Epithelial cell of prostate (primary cell): ENCODE measurements around the gene MYL7.

Source experiments
- DNase-seq: peaks from one replicate; pipeline ENCODE4 v3.0.0-alpha.2; 2011; ENCODE audit warnings: low read depth, low spot score
- H3K27ac ChIP-seq: fragments of 450-650 bp; 2 replicates; pipeline ENCODE4 v1.5.1; 2017; ENCODE audit warnings: mild to moderate bottlenecking

MYL7 gene

GRCh38 chr7:44103923-44104859 is 36.9 kb downstream of the MYL7 start, which contains the start of gene AEBP1:
Gene AEBP1 (plus strand): TSS chr7:44104345. CDS start chr7:44104666, 321 bp downstream.
- no peak for DNase-seq
- H3K27ac ChIP-seq = no peak within 1 kb of the TSS

DNA sequence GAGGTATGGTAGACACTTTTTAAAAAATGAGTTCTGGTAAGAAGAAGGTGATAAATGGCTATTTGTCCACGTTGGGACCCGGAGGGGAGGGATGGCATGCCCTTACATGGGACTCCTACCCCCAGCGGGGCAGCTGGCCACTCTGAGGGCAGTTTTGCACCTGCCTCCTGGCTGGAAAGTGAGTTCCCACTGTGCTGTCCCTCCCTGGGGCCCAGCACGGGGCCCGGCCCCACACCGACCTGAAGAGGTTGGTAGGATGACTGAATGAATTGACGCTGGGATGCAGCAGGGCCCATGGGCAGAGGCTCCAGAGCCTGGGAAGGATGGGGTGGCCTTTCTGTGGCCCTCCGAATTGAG is 37.6 kb downstream of the MYL7 start:
- H3K27ac ChIP-seq = no peak overlapping the region
- DNase-seq = no peak

DNA sequence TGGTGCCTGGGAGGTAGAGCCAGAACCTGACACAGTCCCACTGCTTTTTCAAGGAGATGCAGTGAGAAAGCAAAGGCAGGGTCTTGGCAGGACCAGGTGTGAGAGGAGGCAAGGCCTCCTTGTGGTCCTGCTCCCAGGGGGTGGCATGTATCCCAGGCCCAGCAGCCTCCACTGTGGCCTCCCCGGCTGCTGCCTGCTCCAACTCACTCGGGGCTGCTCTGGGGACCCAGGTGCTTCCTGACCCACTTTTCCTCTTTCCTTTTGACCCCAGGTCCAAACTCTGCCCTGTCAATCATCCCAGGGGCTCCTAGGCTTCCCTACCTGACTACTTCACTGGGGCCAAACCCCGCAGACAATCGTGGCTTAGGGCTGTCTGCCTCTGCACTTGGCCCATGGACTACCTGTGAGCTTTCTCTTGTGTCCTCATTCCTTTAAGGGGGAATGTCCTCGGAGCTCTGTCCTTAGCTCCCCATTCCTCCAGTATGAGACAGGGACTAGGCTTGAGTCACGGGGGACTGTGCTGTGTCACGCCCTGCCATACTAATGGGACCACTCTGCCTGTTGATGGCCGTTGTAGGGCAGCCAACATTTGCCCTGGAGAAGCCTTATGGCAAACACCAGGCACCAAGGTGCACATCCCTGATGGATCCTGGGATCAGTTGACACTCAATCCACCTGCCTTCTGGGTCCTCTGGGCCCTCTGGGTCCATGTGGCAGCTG is 38.1 kb downstream of the MYL7 start:
- H3K27ac ChIP-seq = no peak overlapping the region
- DNase-seq = no peak

- H3K27ac ChIP-seq = no peak overlapping the region
- DNase-seq = no peak
Measured at GRCh38 chr7:44101966-44102845, 38.9 kb downstream of the MYL7 start.

GRCh38 chr7:44101303-44101965 is 39.7 kb downstream of the MYL7 start:
- DNase-seq = no peak
- H3K27ac ChIP-seq = no peak overlapping the region

- H3K27ac ChIP-seq = no peak overlapping the region
- DNase-seq = no peak
Measured at GRCh38 chr7:44100458-44101302, 40.5 kb downstream of the MYL7 start.

DNA sequence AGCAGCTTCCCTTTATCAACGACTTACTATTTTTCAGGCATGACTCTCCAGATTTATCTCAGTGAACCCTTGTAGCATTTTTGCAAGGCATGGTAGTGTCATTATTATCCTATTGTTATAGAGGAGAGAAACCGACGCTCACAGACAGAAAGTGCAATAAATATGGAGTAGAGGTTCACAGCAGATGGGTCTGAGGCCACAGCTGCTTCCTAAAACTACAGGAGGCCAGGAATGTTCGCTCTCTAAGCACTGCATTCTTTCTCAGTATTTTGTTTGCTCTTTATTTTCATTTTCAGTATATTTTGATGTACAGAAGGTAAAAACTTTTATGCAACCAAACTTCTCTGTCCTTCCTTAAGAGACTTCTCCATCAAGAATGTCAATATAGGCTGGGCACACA is 41.5 kb downstream of the MYL7 start:
- no peak overlapping the region for H3K27ac ChIP-seq
- no peak for DNase-seq

GRCh38 chr7:44098092-44099068 is 42.8 kb downstream of the MYL7 start:
- H3K27ac ChIP-seq = no peak overlapping the region
- DNase-seq = no peak

DNA sequence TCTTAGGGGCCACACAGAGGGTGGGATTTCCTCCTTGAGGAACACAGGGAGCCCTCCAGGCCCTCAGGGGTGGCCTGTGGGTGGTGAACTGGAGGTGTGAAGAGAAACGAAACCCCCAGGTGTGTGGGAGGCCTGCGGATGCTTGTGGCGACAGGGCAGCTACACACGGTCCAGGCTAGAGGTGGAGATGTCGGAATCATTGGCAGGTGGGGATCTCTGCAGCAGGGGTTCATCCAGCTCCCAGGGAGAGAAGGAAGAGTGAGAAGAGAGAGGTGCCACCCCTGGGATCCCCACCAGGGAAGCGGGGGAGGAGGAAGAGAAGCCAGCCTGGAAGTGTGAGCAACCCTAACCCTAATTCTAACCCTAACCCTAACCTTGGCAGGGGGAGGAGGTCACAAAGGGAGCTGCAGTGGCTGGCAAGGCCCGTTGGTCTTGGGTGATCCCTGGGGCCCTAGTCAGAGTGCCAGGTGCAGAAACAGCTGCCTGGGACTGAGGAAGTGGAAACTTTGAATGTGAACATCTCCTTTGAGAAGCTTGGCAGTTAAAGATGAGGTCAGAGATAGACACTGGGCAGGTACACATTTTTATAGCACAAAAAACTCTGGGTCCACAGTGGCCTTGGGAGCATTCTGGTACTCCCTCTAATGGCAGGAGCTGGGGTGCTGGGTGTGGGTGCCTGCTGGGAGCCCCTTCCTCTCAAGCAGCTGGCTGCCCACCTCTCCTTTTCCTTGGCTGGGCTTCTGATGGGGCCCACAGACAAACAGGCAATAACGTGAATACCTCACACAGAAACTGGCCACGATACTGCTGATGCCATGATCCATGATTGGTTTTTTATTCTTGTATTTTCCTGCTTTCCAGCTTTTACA is 43.8 kb downstream of the MYL7 start:
- no peak for DNase-seq
- H3K27ac ChIP-seq = no peak overlapping the region

GRCh38 chr7:44096326-44096881 is 44.7 kb downstream of the MYL7 start:
- no peak for DNase-seq
- H3K27ac ChIP-seq = no peak overlapping the region

- DNase-seq = no peak
- no peak overlapping the region for H3K27ac ChIP-seq
Measured at GRCh38 chr7:44095781-44096180, 45.4 kb downstream of the MYL7 start.

GRCh38 chr7:44094883-44095592 is 46.1 kb downstream of the MYL7 start:
- no peak for DNase-seq
- H3K27ac ChIP-seq = no peak overlapping the region

- no peak overlapping the region for H3K27ac ChIP-seq
Measured at GRCh38 chr7:44094365-44094764, 46.8 kb downstream of the MYL7 start.

DNA sequence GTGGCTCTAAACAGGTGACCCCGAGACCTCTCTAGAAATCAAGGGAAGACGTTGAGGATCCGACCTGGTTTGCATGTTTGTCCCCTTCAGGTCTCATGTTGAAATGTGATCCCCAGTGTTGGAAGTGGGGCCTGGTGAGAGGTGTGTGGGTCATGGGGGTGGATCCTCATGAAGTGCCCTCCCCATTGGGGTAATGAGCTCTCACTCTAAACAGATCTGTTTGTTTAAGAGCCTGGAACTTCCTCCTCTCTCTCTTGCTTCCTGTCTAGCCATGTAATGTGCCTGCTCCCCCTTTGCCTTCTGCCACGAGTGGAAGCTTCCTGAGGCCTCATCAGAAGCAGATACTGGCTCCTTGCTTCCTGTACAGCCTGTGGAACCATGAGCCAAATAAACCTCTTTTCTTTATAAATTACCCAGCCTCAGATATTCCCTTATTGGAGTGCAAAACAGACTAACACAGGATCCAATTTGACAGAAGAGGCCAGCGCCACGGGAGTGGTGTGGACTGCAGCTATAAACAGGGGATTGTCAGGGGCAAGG is 48.0 kb downstream of the MYL7 start:
- H3K27ac ChIP-seq = no peak overlapping the region

More at GRCh38 chr7:44094365-44094764, 46.8 kb downstream of the MYL7 start:
- no peak for DNase-seq

More for the DNA sequence above, 48.0 kb downstream of the MYL7 start:
- DNase-seq = no peak
